HG03095 (cell line): Measurements from ENCODE around the gene KDM5C.
A peak's percentile ranks its signal among the peaks of the same experiment; 100 is the strongest.

ENCODE experiments used
- ATAC-seq: cut with Tn5 transposase; IDR thresholded peaks from one replicate; pipeline ENCODE4 v1.9.1; 2021; ENCODE audit warnings: moderate library complexity; ENCODE audit not compliant: unreplicated experiment

KDM5C gene

GRCh38 chrX:53224860-53225797, at the start of gene KDM5C:
KDM5C (minus strand) TSS chrX:53225207; CDS start chrX:53224889, 318 bp downstream.
- ATAC-seq, result peak; percentile 65

- no peak for ATAC-seq
Observed at GRCh38 chrX:53272808-53273337, 47.9 kb upstream of the KDM5C start.

- ATAC-seq, result no peak
Observed at GRCh38 chrX:53269536-53270107, 44.6 kb upstream of the KDM5C start.

- ATAC-seq, result no peak
Observed at GRCh38 chrX:53268173-53268572, 43.2 kb upstream of the KDM5C start.

GRCh38 chrX:53266914-53267313, 41.9 kb upstream of the KDM5C start:
- no peak for ATAC-seq

- no peak for ATAC-seq
Observed at GRCh38 chrX:53265771-53266574, 41.0 kb upstream of the KDM5C start.

GRCh38 chrX:53263597-53264094, 38.6 kb upstream of the KDM5C start:
- no peak for ATAC-seq

- ATAC-seq, result no peak
Observed at GRCh38 chrX:53262918-53263394, 37.9 kb upstream of the KDM5C start.

- no peak for ATAC-seq
Observed at GRCh38 chrX:53262189-53262917, 37.3 kb upstream of the KDM5C start.

- no peak for ATAC-seq
Observed at GRCh38 chrX:53261355-53261972, 36.5 kb upstream of the KDM5C start.

GRCh38 chrX:53260836-53261235, 35.8 kb upstream of the KDM5C start:
- ATAC-seq, result no peak

GRCh38 chrX:53257670-53258423, 32.8 kb upstream of the KDM5C start:
- no peak for ATAC-seq

- no peak for ATAC-seq
Observed at GRCh38 chrX:53257166-53257565, 32.2 kb upstream of the KDM5C start.

- ATAC-seq, result no peak
Observed at GRCh38 chrX:53256446-53257041, 31.5 kb upstream of the KDM5C start.

- no peak for ATAC-seq
Observed at GRCh38 chrX:53255738-53256191, 30.8 kb upstream of the KDM5C start.

GRCh38 chrX:53254570-53255461, 29.8 kb upstream of the KDM5C start:
- no peak for ATAC-seq

GRCh38 chrX:53253293-53254020, 28.4 kb upstream of the KDM5C start:
- ATAC-seq, result no peak
